Adrenal gland (tissue), 12 donors: ENCODE results near the gene SLC38A8. TPM values are rescaled to one million over a fixed set of nuclear protein-coding genes. Genes with fewer than 3 reads are reported as not detected.

Experiments
- DNase-seq, 7 donors: peaks; one replicate each; pipeline ENCODE4 v3.0.0-alpha.2; 2019 to 2020
- H3K27ac ChIP-seq, 5 donors: fragments of 200-600 bp; sonication (generic) in 4 of 5; 1 replicate in 3 of 5; 2 replicates in 2 of 5; pipeline versions ENCODE4 v1.5.1 to v1.8.0; 2016 to 2020; ENCODE audit warnings: mild to moderate bottlenecking in 1 of 5
- H3K27me3 ChIP-seq: fragments of 200-600 bp; 2 replicates; pipeline ENCODE4 v1.8.0; 2021
- H3K36me3 ChIP-seq, 2 donors: fragments of 200-600 bp; replicated peaks in 1 of 2; 1 replicate in 1 of 2; 2 replicates in 1 of 2; pipeline versions ENCODE4 v1.5.1 to v1.8.0; 2018 to 2022
- H3K4me1 ChIP-seq, 2 donors: fragments of 200-600 bp; replicated peaks in 1 of 2; 1 replicate in 1 of 2; 2 replicates in 1 of 2; pipeline versions ENCODE4 v1.5.1 to v1.8.0; 2018 to 2021
- H3K4me3 ChIP-seq, 4 donors: fragments of 200-600 bp; sonication (generic) in 3 of 4; one replicate each; pipeline ENCODE4 v1.5.1; 2016 to 2018
- H3K9me3 ChIP-seq, 3 donors: fragments of 200-600 bp; sonication (generic) in 1 of 3; replicated peaks in 1 of 3; 1 replicate in 2 of 3; 2 replicates in 1 of 3; pipeline versions ENCODE4 v1.5.1 to v1.8.0; 2016 to 2021
- CTCF ChIP-seq, 6 experiments: fragments of 450-650 bp in 4 of 6; fragments of 200-600 bp in 2 of 6; sonication (generic) in 1 of 6; IDR thresholded peaks; 1 replicate in 5 of 6; 2 replicates in 1 of 6; pipeline versions ENCODE4 v1.5.1 to v1.8.0; 2016 to 2021; ENCODE audit warnings: antibody characterized with exemption in 6 of 6, mild to moderate bottlenecking in 2 of 6, moderate library complexity in 1 of 6
- POLR2A ChIP-seq, 2 donors: fragments of 450-650 bp; IDR thresholded peaks; one replicate each; pipeline ENCODE4 v1.6.1; 2017; ENCODE audit warnings: antibody characterized with exemption in 2 of 2, mild to moderate bottlenecking in 2 of 2, moderate library complexity in 1 of 2
- WGBS, 4 donors: extraction: QIAGEN DNeasy Blood & Tissue Kit in 2 of 4; methylation state at CpG; one replicate each; pipeline versions ENCODE4 v1.1.5 to v1.1.7; 2013 to 2017; 5-methylcytosine and 5-hydroxymethylcytosine counted together
- intact Hi-C, 2 donors: fragments of 100-400 bp; cut with DNase I; formaldehyde crosslinking; loops; one replicate each; pipeline versions ENCODE4 v1.14.1 to v1.15.0; 2022 to 2023
- polyA plus RNA-seq, 3 donors: library from polyadenylated mRNA; stranded (reverse); fragments of 200-250 nt in 2 of 3; fragments of 350-450 nt in 1 of 3; fragmentation: Illumina TruSeq in 1 of 3; extraction: RNeasy Lipid Tissue Mini Kit (QIAGEN cat#74804) in 1 of 3; gene quantifications; one replicate each; pipeline ENCODE4 v1.2.3, GENCODE V29; 2013 to 2014
- total RNA-seq, 9 donors: library from RNA; depleted of rRNA in 4 of 9; stranded (reverse); fragments of >200 nt in 4 of 9; fragments of 120-200 nt in 1 of 9; fragmentation: NEBNext Ultra II Directional in 1 of 9; extraction: Animal tissue kit (Norgen Biotek cat#: 25700) in 1 of 9; gene quantifications; one replicate each; pipeline versions ENCODE4 v1.1.0 to v1.2.4, GENCODE V29; 2013 to 2023
- donor health status: healthy with polysubstance abuse.
- donor health status: Bipolar disorder and iron deficiency.
- donor health status: DM: yes; HTN: yes; CAD: no.
- donor health status: DM: no; HTN: no; CAD: no.
- donor health status: DM: no; HTN: no; CAD: no.
- donor health status: DM: yes; HTN: yes; CAD: no.

The SLC38A8 gene
- total and polyA plus RNA-seq, 12 donors: 0.07 to 1.3 (median 0.60) TPM; not detected in 6

- H3K27me3 ChIP-seq: no peaks in the 10 kb centered on the region
- peaks cover 0 to 7% of the 10 kb centered on the region in 2 donors for H3K4me1 ChIP-seq
- intact Hi-C loops: loop anchor here (5.0 to 10.0 kb wide), 2 partner anchors 94 to 237 kb away; partner anchors contain the start of gene NECAB2 (in 2 of the 2)
- DNase-seq: peak in 2 of 7 donors; percentile 13 to 49
- H3K36me3 ChIP-seq: peaks cover 0 to 84% of the 10 kb centered on the region in 2 donors
- no peaks in the 10 kb centered on the region for H3K9me3 ChIP-seq
- H3K27ac ChIP-seq: no peak overlapping the region
- 83 to 93% (median 85%) methylated on average over 6 to 7 of the region's 7 CpGs for WGBS, 4 donors
- TF ChIP-seq CTCF (IDR thresholded peaks at IDR 0.05): no peak
- no peak for TF ChIP-seq POLR2A (IDR thresholded peaks at IDR 0.05)
- H3K4me3 ChIP-seq: no peak overlapping the region
These were observed 18.7 kb upstream of the SLC38A8 start for GRCh38 chr16:84061236-84061819.

GRCh38 chr16:84059946-84060901 lies 17.6 kb upstream of the SLC38A8 start:
- intact Hi-C loops: loop anchor here (5.0 to 10.0 kb wide), 3 partner anchors 93 to 235 kb away; partner anchors contain the start of gene NECAB2 (in 2 of the 2)
- Histone ChIP-seq H3K9me3 (no peaks in the 10 kb centered on the region), H3K36me3 (peaks cover 0 to 82% of the 10 kb centered on the region in 2 donors), H3K27ac (no peak overlapping the region), H3K4me3 (no peak overlapping the region), H3K4me1 (peaks cover 10 to 16% of the 10 kb centered on the region in 2 donors), H3K27me3 (no peaks in the 10 kb centered on the region)
- TF ChIP-seq CTCF (IDR thresholded peaks at IDR 0.05) (no peak), POLR2A (IDR thresholded peaks at IDR 0.05) (no peak)
- peak in 2 of 7 donors; percentile 15 to 47 for DNase-seq
- 93 to 96% (median 95%) methylated on average over 23 to 28 of the region's 28 CpGs for WGBS, 4 donors

GRCh38 chr16:84059111-84059510 lies 16.5 kb upstream of the SLC38A8 start:
- Histone ChIP-seq H3K4me3 (no peak overlapping the region), H3K27me3 (no peaks in the 10 kb centered on the region), H3K36me3 (peaks cover 0 to 83% of the 10 kb centered on the region in 2 donors), H3K27ac (no peak overlapping the region), H3K9me3 (no peaks in the 10 kb centered on the region), H3K4me1 (peaks cover 15 to 22% of the 10 kb centered on the region in 2 donors)
- intact Hi-C loops: loop anchor here in 1 of 2 donors (10.0 kb wide), 1 partner anchor 134 kb away; no protein-coding TSS in a partner anchor
- TF ChIP-seq CTCF (IDR thresholded peaks at IDR 0.05) (no peak), POLR2A (IDR thresholded peaks at IDR 0.05) (no peak)
- peak in 1 of 7 donors; percentile 14 for DNase-seq
- WGBS, 4 donors: 83 to 90% (median 89%) methylated on average over 11 of the region's 11 CpGs

GRCh38 chr16:84058664-84059063 lies 16.1 kb upstream of the SLC38A8 start:
- H3K27me3 ChIP-seq: no peaks in the 10 kb centered on the region
- H3K9me3 ChIP-seq: no peaks in the 10 kb centered on the region
- no peak overlapping the region for H3K4me3 ChIP-seq
- peak in 1 of 7 donors; percentile 83 for DNase-seq
- H3K36me3 ChIP-seq: peaks cover 0 to 85% of the 10 kb centered on the region in 2 donors
- WGBS, 4 donors: 76 to 90% (median 87%) methylated on average over 7 to 11 of the region's 11 CpGs
- intact Hi-C loops: loop anchor here in 1 of 2 donors (10.0 kb wide), 1 partner anchor 134 kb away; no protein-coding TSS in a partner anchor
- H3K4me1 ChIP-seq: peaks cover 15 to 22% of the 10 kb centered on the region in 2 donors
- TF ChIP-seq POLR2A (IDR thresholded peaks at IDR 0.05) (no peak), CTCF (IDR thresholded peaks at IDR 0.05) (no peak)
- H3K27ac ChIP-seq: peak overlapping the region in 1 of 5 donors; percentile 31
